IMR-90 (cell line): Measurements from ENCODE around the gene C1orf141. TPM values are rescaled to one million over a fixed set of nuclear protein-coding genes. Genes with fewer than 3 reads are reported as not detected.

Experiments used
- ATAC-seq: fragments of 200-7000 bp; cut with Tn5 transposase; 2 replicates; pipeline ENCODE4 v1.9.1; 2020; ENCODE audit warnings: low read depth, mild to moderate bottlenecking, moderate library complexity
- BruUV-seq: library from RNA; stranded (reverse); fragments of 400-500 nt; replicated peaks from 2 replicates; lab custom pipeline; 2021; lab: Mats Ljungman, UMichigan
- CTCF ChIA-PET: fragments of 300-600 bp; formaldehyde crosslinking; extraction: SDS; loops from one replicate; lab custom pipeline; 2021; ENCODE audit warnings: antibody characterized with exemption; lab: Yijun Ruan, JAX
- POLR2A ChIA-PET: fragments of 300-600 bp; sonication (Branson Sonifier 250); formaldehyde crosslinking; loops from one replicate; lab custom pipeline; 2022; ENCODE audit warnings: antibody characterized with exemption; ENCODE audit not compliant: unreplicated experiment; lab: Charles Lee
- DNase-seq: peaks from one replicate; pipeline ENCODE4 v3.0.0; 2013
- H2AFZ ChIP-seq: replicated peaks from 2 replicates; pipeline ENCODE3; 2013; ENCODE audit warnings: low read length, mild to moderate bottlenecking; ENCODE audit not compliant: poor library complexity
- H2AK5ac ChIP-seq: 2 replicates; pipeline ENCODE4 v1.6.1; 2013; ENCODE audit warnings: low read depth, low read length, inconsistent platforms
- H2AK9ac ChIP-seq: replicated peaks from 2 replicates; pipeline ENCODE3; 2013; ENCODE audit warnings: mild to moderate bottlenecking, low read depth, low read length, moderate library complexity; ENCODE audit not compliant: poor library complexity
- H2BK120ac ChIP-seq: 2 replicates; pipeline ENCODE4 v1.6.1; 2013; ENCODE audit warnings: low read depth, low read length, inconsistent platforms
- H2BK15ac ChIP-seq: 3 replicates; pipeline ENCODE4 v1.6.1; 2013; ENCODE audit warnings: low read depth, low read length, inconsistent platforms
- H2BK20ac ChIP-seq: 2 replicates; pipeline ENCODE4 v1.6.1; 2013; ENCODE audit warnings: low read depth, mild to moderate bottlenecking, inconsistent platforms, low read length, moderate library complexity
- H2BK5ac ChIP-seq: 2 replicates; pipeline ENCODE4 v1.6.1; 2013; ENCODE audit warnings: mild to moderate bottlenecking, low read depth, low read length, inconsistent platforms; ENCODE audit not compliant: poor library complexity, severe bottlenecking
- H3K14ac ChIP-seq: replicated peaks from 2 replicates; pipeline ENCODE4 v1.6.1; 2013; ENCODE audit warnings: low read depth, low read length, inconsistent platforms
- H3K18ac ChIP-seq: 2 replicates; pipeline ENCODE4 v1.6.1; 2013; ENCODE audit warnings: low read depth, low read length, control low read depth
- H3K23ac ChIP-seq: 2 replicates; pipeline ENCODE4 v1.6.1; 2013; ENCODE audit warnings: low read depth, low read length, inconsistent platforms
- H3K27ac ChIP-seq: 2 replicates; pipeline ENCODE4 v1.5.1; 2013; ENCODE audit warnings: mild to moderate bottlenecking, control low read depth, low read length; ENCODE audit not compliant: insufficient read depth
- H3K27me3 ChIP-seq: 2 replicates; pipeline ENCODE4 v1.6.1; 2013; ENCODE audit warnings: low read length; ENCODE audit not compliant: control insufficient read depth, insufficient read depth
- H3K36me3 ChIP-seq: 2 replicates; pipeline ENCODE4 v1.6.1; 2013; ENCODE audit warnings: low read length, mixed read lengths; ENCODE audit not compliant: control insufficient read depth, insufficient read depth
- H3K4ac ChIP-seq: 2 replicates; pipeline ENCODE4 v1.6.1; 2013; ENCODE audit warnings: low read depth, low read length, inconsistent platforms
- H3K4me1 ChIP-seq: 2 replicates; pipeline ENCODE4 v1.6.1; 2013; ENCODE audit warnings: low read length, mixed read lengths; ENCODE audit not compliant: control insufficient read depth, insufficient read depth
- H3K4me2 ChIP-seq: 2 replicates; pipeline ENCODE4 v1.6.1; 2013; ENCODE audit warnings: low read depth, mild to moderate bottlenecking, control low read depth, low read length, moderate library complexity
- H3K4me3 ChIP-seq: 2 replicates; pipeline ENCODE4 v1.5.1; 2013; ENCODE audit warnings: low read depth, mild to moderate bottlenecking, control low read depth, low read length, moderate library complexity; ENCODE audit not compliant: insufficient read depth
- H3K56ac ChIP-seq: 2 replicates; pipeline ENCODE4 v1.6.1; 2013; ENCODE audit warnings: low read length, inconsistent platforms; ENCODE audit not compliant: insufficient read depth; ENCODE audit errors: extremely low read depth
- H3K79me1 ChIP-seq, 2 experiments: 2 replicates each; pipeline ENCODE4 v1.6.1; 2013; ENCODE audit warnings: low read length in 2 of 2, inconsistent platforms in 1 of 2, low read depth in 1 of 2
- H3K9ac ChIP-seq: 2 replicates; pipeline ENCODE4 v1.6.1; 2013; ENCODE audit warnings: low read depth, low read length, control low read depth
- H3K9me1 ChIP-seq: 2 replicates; pipeline ENCODE4 v1.6.1; 2013; ENCODE audit warnings: low read length, inconsistent platforms; ENCODE audit not compliant: insufficient read depth
- H3K9me3 ChIP-seq: 2 replicates; pipeline ENCODE4 v1.6.1; 2013; ENCODE audit warnings: low read length; ENCODE audit not compliant: control insufficient read depth, insufficient read depth
- H4K20me1 ChIP-seq: 2 replicates; pipeline ENCODE4 v1.6.1; 2013; ENCODE audit warnings: low read length, inconsistent platforms; ENCODE audit not compliant: insufficient read depth
- H4K5ac ChIP-seq: 2 replicates; pipeline ENCODE4 v1.6.1; 2013; ENCODE audit warnings: mild to moderate bottlenecking, low read depth, low read length, control low read depth
- H4K8ac ChIP-seq, 2 experiments: 2 replicates each; pipeline ENCODE4 v1.6.1; 2013; ENCODE audit warnings: low read depth in 2 of 2, low read length in 2 of 2, control low read depth in 1 of 2, inconsistent platforms in 1 of 2
- H4K91ac ChIP-seq: 2 replicates; pipeline ENCODE4 v1.6.1; 2013; ENCODE audit warnings: low read depth, low read length, inconsistent platforms; ENCODE audit not compliant: insufficient read depth
- BHLHE40 ChIP-seq: fragments of 150-350 bp; IDR thresholded peaks from 2 replicates; pipeline ENCODE4 v1.6.1; 2016; ENCODE audit warnings: mild to moderate bottlenecking, low read depth, low read length
- CEBPB ChIP-seq: IDR thresholded peaks from 2 replicates; pipeline ENCODE4 v1.6.1; 2012; ENCODE audit warnings: low read depth, low read length, improper control_type of control experiment
- FOS ChIP-seq: fragments of 150-350 bp; IDR thresholded peaks from 2 replicates; pipeline ENCODE4 v1.6.1; 2016; ENCODE audit warnings: low read depth, low read length
- MAFK ChIP-seq: IDR thresholded peaks from 2 replicates; pipeline ENCODE4 v1.6.1; 2012; ENCODE audit warnings: low read depth, low read length, improper control_type of control experiment
- MXI1 ChIP-seq: IDR thresholded peaks from 2 replicates; pipeline ENCODE4 v1.6.1; 2012; ENCODE audit warnings: low read depth, mild to moderate bottlenecking, low read length, moderate library complexity, borderline replicate concordance
- NFE2L2 ChIP-seq: fragments of 150-350 bp; IDR thresholded peaks from 2 replicates; pipeline ENCODE4 v1.6.1; 2016; ENCODE audit warnings: low read depth, mild to moderate bottlenecking, low read length
- POLR2A ChIP-seq: IDR thresholded peaks from 2 replicates; pipeline ENCODE4 v1.6.1; 2012; ENCODE audit warnings: mild to moderate bottlenecking, low read depth, low read length
- RAD21 ChIP-seq: IDR thresholded peaks from 2 replicates; pipeline ENCODE4 v1.6.1; 2012; ENCODE audit warnings: low read length, improper control_type of control experiment
- RFX5 ChIP-seq: IDR thresholded peaks from 2 replicates; pipeline ENCODE4 v1.8.0; 2012; ENCODE audit warnings: low read depth, mild to moderate bottlenecking, low read length, moderate library complexity
- SMC3 ChIP-seq: fragments of 150-350 bp; IDR thresholded peaks from 2 replicates; pipeline ENCODE4 v1.6.1; 2016; ENCODE audit warnings: low read depth, mild to moderate bottlenecking, antibody characterized with exemption, low read length, moderate library complexity
- WGBS, 2 experiments: methylation state at CpG; one replicate each; pipeline versions ENCODE4 v1.1.5 to v1.1.7; 2013; ENCODE audit warnings: missing lambda C conversion rate in 2 of 2; ENCODE audit not compliant: insufficient read length in 1 of 2; ENCODE audit errors: extremely low coverage in 2 of 2; 5-methylcytosine and 5-hydroxymethylcytosine counted together
- dilution Hi-C: fragments of 300-500 bp; cut with HindIII; formaldehyde crosslinking; loops from one replicate; pipeline ENCODE4 v1.14.3; 2018; ENCODE audit warnings: low sequenced_read_pairs; ENCODE audit not compliant: unreplicated experiment
- in situ Hi-C: fragments of 300-500 bp; cut with MboI; formaldehyde crosslinking; loops from 3 replicates; pipeline ENCODE4 v1.14.3; 2019; ENCODE audit warnings: low sequenced_read_pairs, inconsistent platforms, mixed read lengths
- intact Hi-C: fragments of 100-400 bp; cut with micrococcal nuclease; formaldehyde crosslinking; loops from 2 replicates; pipeline ENCODE4 v1.10.0; 2022
- polyA plus RNA-seq, 3 experiments: library from polyadenylated mRNA; depleted of rRNA; stranded (reverse); fragments of >200 nt; gene quantifications; 2 replicates each; pipeline ENCODE4 v1.2.3, GENCODE V29; 2012; ENCODE audit warnings: low replicate concordance in 1 of 3
- total RNA-seq: library from RNA; depleted of rRNA; stranded (reverse); fragments of >200 nt; gene quantifications from 2 replicates; pipeline ENCODE4 v1.2.3, GENCODE V29; 2012
- TF ChIP-seq, protein P1 (sequence below): fragments of 150-350 bp; IDR thresholded peaks from 2 replicates; pipeline ENCODE4 v1.6.1; 2016; ENCODE audit warnings: low read depth, mild to moderate bottlenecking, low read length, moderate library complexity, borderline replicate concordance
- TF ChIP-seq, protein P2 (sequence below): fragments of 150-350 bp; IDR thresholded peaks from 2 replicates; pipeline ENCODE4 v1.6.1; 2017; ENCODE audit warnings: mild to moderate bottlenecking, antibody characterized with exemption, low read length, low read depth
- TF ChIP-seq, protein P3 (sequence below): conservative IDR thresholded peaks from 2 replicates; pipeline ENCODE4 v1.5.1; 2012; ENCODE audit warnings: mild to moderate bottlenecking, low read depth, low read length, improper control_type of control experiment

Gene C1orf141
- total and polyA plus RNA-seq, 2 of the 4 experiments (the other 2 are of a cell fraction) = not detected

DNA sequence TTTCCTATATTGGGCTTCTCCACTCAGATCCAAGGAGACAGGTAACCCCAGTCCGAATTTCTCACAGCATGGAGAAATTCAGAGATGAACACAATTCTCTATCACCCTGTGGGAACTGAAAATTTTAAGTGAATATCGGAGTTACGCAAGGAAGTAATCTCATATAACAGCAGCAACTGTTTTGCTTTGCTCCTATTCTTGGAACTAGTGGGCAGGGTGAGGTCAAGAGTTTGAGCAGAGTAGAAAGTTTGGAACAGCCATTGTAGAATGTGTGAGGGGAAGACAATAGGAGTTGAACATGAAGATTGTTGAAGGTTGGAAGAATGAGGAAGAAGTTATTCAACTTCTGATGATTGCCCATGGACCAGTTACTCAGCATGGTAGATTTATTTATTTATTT, 56.5 kb downstream of the C1orf141 start:
- Histone ChIP-seq H2AFZ (no peak overlapping the region), H3K18ac (no peak overlapping the region)

More for the DNA sequence above, 56.5 kb downstream of the C1orf141 start:
- no peak overlapping the region for H4K91ac ChIP-seq
- no peaks in the 10 kb centered on the region; the same call in 1 of the 2 replicates for H3K9me3 ChIP-seq
- ChIA-PET POLR2A (no interaction called here), CTCF (no interaction called here)
- H4K5ac ChIP-seq = no peak overlapping the region
- BruUV-seq = no TSS peak
- ATAC-seq (no peak), DNase-seq (no peak)
- H3K9ac ChIP-seq = no peak overlapping the region
- H2AK5ac ChIP-seq = no peak overlapping the region
- H2BK120ac ChIP-seq = no peak overlapping the region
- H4K8ac ChIP-seq = no peak overlapping the region
- H3K27ac ChIP-seq = no peak overlapping the region
- intact Hi-C loops = no loop called here
- no peak overlapping the region for H3K14ac ChIP-seq
- TF ChIP-seq MAFK = no peak
- TF ChIP-seq RAD21 = no peak
- no peak for TF ChIP-seq FOS
- TF ChIP-seq BHLHE40 = no peak
- TF ChIP-seq, protein P1, sequence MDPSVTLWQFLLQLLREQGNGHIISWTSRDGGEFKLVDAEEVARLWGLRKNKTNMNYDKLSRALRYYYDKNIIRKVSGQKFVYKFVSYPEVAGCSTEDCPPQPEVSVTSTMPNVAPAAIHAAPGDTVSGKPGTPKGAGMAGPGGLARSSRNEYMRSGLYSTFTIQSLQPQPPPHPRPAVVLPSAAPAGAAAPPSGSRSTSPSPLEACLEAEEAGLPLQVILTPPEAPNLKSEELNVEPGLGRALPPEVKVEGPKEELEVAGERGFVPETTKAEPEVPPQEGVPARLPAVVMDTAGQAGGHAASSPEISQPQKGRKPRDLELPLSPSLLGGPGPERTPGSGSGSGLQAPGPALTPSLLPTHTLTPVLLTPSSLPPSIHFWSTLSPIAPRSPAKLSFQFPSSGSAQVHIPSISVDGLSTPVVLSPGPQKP = no peak
- no peak for TF ChIP-seq POLR2A
- TF ChIP-seq SMC3 = no peak
- no peak for TF ChIP-seq MXI1
- TF ChIP-seq, protein P2, sequence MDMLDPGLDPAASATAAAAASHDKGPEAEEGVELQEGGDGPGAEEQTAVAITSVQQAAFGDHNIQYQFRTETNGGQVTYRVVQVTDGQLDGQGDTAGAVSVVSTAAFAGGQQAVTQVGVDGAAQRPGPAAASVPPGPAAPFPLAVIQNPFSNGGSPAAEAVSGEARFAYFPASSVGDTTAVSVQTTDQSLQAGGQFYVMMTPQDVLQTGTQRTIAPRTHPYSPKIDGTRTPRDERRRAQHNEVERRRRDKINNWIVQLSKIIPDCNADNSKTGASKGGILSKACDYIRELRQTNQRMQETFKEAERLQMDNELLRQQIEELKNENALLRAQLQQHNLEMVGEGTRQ = no peak
- TF ChIP-seq, protein P3, sequence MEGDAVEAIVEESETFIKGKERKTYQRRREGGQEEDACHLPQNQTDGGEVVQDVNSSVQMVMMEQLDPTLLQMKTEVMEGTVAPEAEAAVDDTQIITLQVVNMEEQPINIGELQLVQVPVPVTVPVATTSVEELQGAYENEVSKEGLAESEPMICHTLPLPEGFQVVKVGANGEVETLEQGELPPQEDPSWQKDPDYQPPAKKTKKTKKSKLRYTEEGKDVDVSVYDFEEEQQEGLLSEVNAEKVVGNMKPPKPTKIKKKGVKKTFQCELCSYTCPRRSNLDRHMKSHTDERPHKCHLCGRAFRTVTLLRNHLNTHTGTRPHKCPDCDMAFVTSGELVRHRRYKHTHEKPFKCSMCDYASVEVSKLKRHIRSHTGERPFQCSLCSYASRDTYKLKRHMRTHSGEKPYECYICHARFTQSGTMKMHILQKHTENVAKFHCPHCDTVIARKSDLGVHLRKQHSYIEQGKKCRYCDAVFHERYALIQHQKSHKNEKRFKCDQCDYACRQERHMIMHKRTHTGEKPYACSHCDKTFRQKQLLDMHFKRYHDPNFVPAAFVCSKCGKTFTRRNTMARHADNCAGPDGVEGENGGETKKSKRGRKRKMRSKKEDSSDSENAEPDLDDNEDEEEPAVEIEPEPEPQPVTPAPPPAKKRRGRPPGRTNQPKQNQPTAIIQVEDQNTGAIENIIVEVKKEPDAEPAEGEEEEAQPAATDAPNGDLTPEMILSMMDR = no peak
- TF ChIP-seq RFX5 = no peak
- TF ChIP-seq CEBPB = no peak
- TF ChIP-seq NFE2L2 = no peak
- H2BK20ac ChIP-seq = no peak overlapping the region
- no peak overlapping the region for H2AK9ac ChIP-seq
- no peak overlapping the region for H2BK15ac ChIP-seq
- H3K36me3 ChIP-seq = no peaks in the 10 kb centered on the region
- no peaks in the 10 kb centered on the region for H4K20me1 ChIP-seq
- no CpG with 5 or more reads among the region's 3 CpGs for WGBS, 2 experiments
- H3K56ac ChIP-seq = no peak overlapping the region
- dilution Hi-C loops = no loop called here
- no peak overlapping the region for H2BK5ac ChIP-seq
- H3K79me1 ChIP-seq = no peaks in the 10 kb centered on the region
- H3K4me2 ChIP-seq = no peak overlapping the region
- H3K27me3 ChIP-seq = peaks cover 3% of the 10 kb centered on the region; the same call in 1 of the 2 replicates
- H3K4me3 ChIP-seq = no peak overlapping the region
- no peaks in the 10 kb centered on the region for H3K9me1 ChIP-seq
- in situ Hi-C loops = no loop called here
- H3K4me1 ChIP-seq = no peaks in the 10 kb centered on the region
- no peak overlapping the region for H3K4ac ChIP-seq
- no peak overlapping the region for H3K23ac ChIP-seq
